K562 (cell line): ENCODE data around the gene TJP2. TPM values are rescaled to one million over a fixed set of nuclear protein-coding genes. Genes with fewer than 3 reads are reported as not detected.
A peak's percentile ranks its signal among the peaks of the same experiment; 100 is the strongest.

Source experiments
- ATAC-seq: fragments of 200-7000 bp; cut with Tn5 transposase; 3 replicates; pipeline ENCODE4 v1.9.1; 2020; ENCODE audit warnings: moderate library complexity
- BruUV-seq: library from RNA; stranded (reverse); fragments of 400-500 nt; replicated peaks from 2 replicates; lab custom pipeline; 2021; lab: Mats Ljungman, UMichigan
- CTCF ChIA-PET: fragments of 300-600 bp; formaldehyde crosslinking; extraction: SDS; loops from one replicate; lab custom pipeline; 2021; ENCODE audit warnings: low intra/inter-chr PET ratio; lab: Yijun Ruan, JAX
- POLR2A ChIA-PET: fragments of 300-600, 350-650 bp; sonication (Branson Sonifier 250); formaldehyde crosslinking; extraction: SDS; loops from one replicate; lab custom pipeline; 2021; ENCODE audit warnings: antibody characterized with exemption, inconsistent platforms; lab: Yijun Ruan, JAX
- DNase-seq, 4 experiments: peaks; one replicate each; pipeline versions ENCODE4 v3.0.0 to v3.0.0-alpha.2; 2011 to 2018; ENCODE audit warnings: low spot score in 3 of 4, mixed read lengths in 3 of 4; ENCODE audit errors: extremely low read depth in 1 of 4
- FAIRE-seq: peaks from 2 replicates; lab custom pipeline; 2011; peaks lifted over from hg19 to GRCh38; lab: Jason Lieb, UNC
- H2AFZ ChIP-seq: 2 replicates; pipeline ENCODE4 v1.6.0; 2011; ENCODE audit warnings: low read depth, low read length, control low read depth, inconsistent platforms
- H3K27ac ChIP-seq: fragments of 200-600 bp; 3 replicates; pipeline ENCODE4 v1.8.0; 2011; ENCODE audit warnings: low read depth, mild to moderate bottlenecking, control low read depth, inconsistent platforms, low read length, moderate library complexity, mixed read lengths; ENCODE audit errors: extremely low read depth
- H3K27me3 ChIP-seq, 2 experiments: fragments of 300-600 bp in 1 of 2; 2 replicates in 1 of 2; 3 replicates in 1 of 2; pipeline versions ENCODE4 v1.6.0 to v1.8.0; 2011; ENCODE audit warnings: inconsistent platforms in 2 of 2, low read length in 2 of 2, mild to moderate bottlenecking in 1 of 2, mixed read lengths in 1 of 2, moderate library complexity in 1 of 2; ENCODE audit not compliant: control insufficient read depth in 2 of 2, insufficient read depth in 2 of 2
- H3K36me3 ChIP-seq: fragments of 300-600 bp; 3 replicates; pipeline ENCODE4 v1.8.0; 2011; ENCODE audit warnings: mild to moderate bottlenecking, low read length, inconsistent platforms; ENCODE audit not compliant: control insufficient read depth, insufficient read depth
- H3K4me1 ChIP-seq, 2 experiments: fragments of 200-600 bp in 1 of 2; replicated peaks in 1 of 2; 2 replicates in 1 of 2; 3 replicates in 1 of 2; pipeline versions ENCODE4 v1.5.1 to v1.8.0; 2011; ENCODE audit warnings: inconsistent platforms in 2 of 2, low read length in 2 of 2, mild to moderate bottlenecking in 1 of 2, mixed read lengths in 1 of 2, moderate library complexity in 1 of 2; ENCODE audit not compliant: control insufficient read depth in 2 of 2, insufficient read depth in 2 of 2
- H3K4me2 ChIP-seq: 2 replicates; pipeline ENCODE4 v1.6.1; 2011; ENCODE audit warnings: low read length, control low read depth, inconsistent platforms, mixed read lengths; ENCODE audit not compliant: insufficient read depth
- H3K4me3 ChIP-seq: fragments of 200-600 bp; sonication (generic), shearing (Covaris generic); 2 replicates; pipeline ENCODE4 v1.5.1; 2016; ENCODE audit warnings: control low read depth, inconsistent platforms
- H3K79me2 ChIP-seq: fragments of 200-600 bp; 3 replicates; pipeline ENCODE4 v1.8.0; 2011; ENCODE audit warnings: low read length, inconsistent platforms; ENCODE audit not compliant: control insufficient read depth, insufficient read depth
- H3K9ac ChIP-seq, 2 experiments: 2 replicates each; pipeline versions ENCODE4 v1.6.0 to v1.6.1; 2011; ENCODE audit warnings: low read depth in 2 of 2, low read length in 2 of 2, control low read depth in 1 of 2, inconsistent platforms in 1 of 2, mild to moderate bottlenecking in 1 of 2, mixed read lengths in 1 of 2; ENCODE audit not compliant: insufficient read depth in 1 of 2
- H3K9me1 ChIP-seq: one replicate; pipeline ENCODE4 v1.6.0; 2011; ENCODE audit warnings: inconsistent platforms, mild to moderate bottlenecking, low read length, moderate library complexity; ENCODE audit not compliant: control insufficient read depth, insufficient read depth
- H3K9me3 ChIP-seq: replicated peaks from 2 replicates; pipeline ENCODE4 v1.5.1; 2011; ENCODE audit warnings: low read depth, low read length, inconsistent platforms; ENCODE audit not compliant: control insufficient read depth, insufficient read depth
- H4K20me1 ChIP-seq: replicated peaks from 2 replicates; pipeline ENCODE4 v1.6.1; 2011; ENCODE audit warnings: low read length, inconsistent platforms, mixed read lengths; ENCODE audit not compliant: control insufficient read depth, insufficient read depth
- CHD2 ChIP-seq: IDR thresholded peaks from 2 replicates; pipeline ENCODE4 v1.6.1; 2011; ENCODE audit warnings: low read depth, low read length
- ERF ChIP-seq: fragments of 450-650 bp; formaldehyde crosslinking; IDR thresholded peaks from 2 replicates; pipeline ENCODE4 v1.4.0; 2020; ENCODE audit warnings: mild to moderate bottlenecking, mixed read lengths
- GTF2E2 ChIP-seq: fragments of 200-800 bp; sonication (Bioruptor generic); IDR thresholded peaks from 2 replicates; pipeline ENCODE4 v1.6.1; 2016; ENCODE audit warnings: missing genetic modification characterization, missing compliant biosample characterization
- GTF2F1 ChIP-seq: IDR thresholded peaks from 2 replicates; pipeline ENCODE4 v1.6.1; 2011; ENCODE audit warnings: low read depth, low read length, improper control_type of control experiment
- MBD2 ChIP-seq: sonication (generic); IDR thresholded peaks from 2 replicates; pipeline ENCODE4 v1.6.1; 2016; ENCODE audit warnings: low read depth, borderline replicate concordance
- MCM5 ChIP-seq: fragments of 450-650 bp; IDR thresholded peaks from 2 replicates; pipeline ENCODE4 v1.6.1; 2016; ENCODE audit warnings: low read depth
- MTA3 ChIP-seq: fragments of 450-650 bp; formaldehyde crosslinking; IDR thresholded peaks from 2 replicates; pipeline ENCODE4 v1.6.1; 2017; ENCODE audit warnings: mild to moderate bottlenecking, borderline replicate concordance
- SMARCB1 ChIP-seq: IDR thresholded peaks from 2 replicates; pipeline ENCODE4 v1.6.1; 2011; ENCODE audit warnings: improper control_type of control experiment, low read depth; ENCODE audit not compliant: insufficient read length
- SNAPC5 ChIP-seq: fragments of 250-450 bp; sonication (Bioruptor Pico); IDR thresholded peaks from 2 replicates; pipeline ENCODE4 v1.8.0; 2021; ENCODE audit warnings: moderate library complexity, mild to moderate bottlenecking, inconsistent platforms
- SP1 ChIP-seq: sonication (generic); formaldehyde crosslinking; IDR thresholded peaks from 2 replicates; pipeline ENCODE4 v1.8.1; 2022; ENCODE audit warnings: mild to moderate bottlenecking, missing genetic modification reagents
- STAT6 ChIP-seq: sonication (generic); formaldehyde crosslinking; IDR thresholded peaks from 2 replicates; pipeline ENCODE4 v1.8.1; 2023; ENCODE audit warnings: mild to moderate bottlenecking, missing genetic modification reagents
- TAF9B ChIP-seq: fragments of 450-650 bp; IDR thresholded peaks from 2 replicates; pipeline ENCODE4 v1.6.1; 2018; ENCODE audit warnings: mild to moderate bottlenecking; ENCODE audit not compliant: partially characterized antibody
- TEAD2 ChIP-seq: fragments of 450-650 bp; IDR thresholded peaks from 2 replicates; pipeline ENCODE4 v1.6.1; 2016; ENCODE audit warnings: missing genetic modification characterization, control low read depth, missing compliant biosample characterization
- ZEB2 ChIP-seq: fragments of 450-650 bp; IDR thresholded peaks from 2 replicates; pipeline ENCODE4 v1.6.1; 2016
- ZNF212 ChIP-seq: fragments of 450-650 bp; formaldehyde crosslinking; IDR thresholded peaks from 2 replicates; pipeline ENCODE4 v1.4.0; 2020; ENCODE audit warnings: mild to moderate bottlenecking
- ZNF24 ChIP-seq: fragments of 450-650 bp; IDR thresholded peaks from 2 replicates; pipeline ENCODE4 v1.6.1; 2016
- ZNF57 ChIP-seq: fragments of 450-650 bp; formaldehyde crosslinking; IDR thresholded peaks from 2 replicates; pipeline ENCODE4 v1.4.0; 2020; ENCODE audit warnings: mild to moderate bottlenecking, moderate library complexity
- ZNF584 ChIP-seq: fragments of 200-800 bp; sonication (Bioruptor generic); IDR thresholded peaks from 2 replicates; pipeline ENCODE4 v1.6.1; 2016; ENCODE audit warnings: low read depth, mild to moderate bottlenecking, missing genetic modification characterization, missing compliant biosample characterization
- WGBS: fragments of 100-300 bp; shearing (Covaris generic); methylation state at CpG from one replicate; pipeline ENCODE4 v1.1.6; 2016; ENCODE audit warnings: low coverage, mixed read lengths; ENCODE audit not compliant: insufficient coverage; ENCODE audit errors: missing lambda C conversion rate; 5-methylcytosine and 5-hydroxymethylcytosine counted together
- in situ Hi-C: fragments of 300-500 bp; cut with MboI; formaldehyde crosslinking; loops from 4 replicates; pipeline ENCODE4 v1.15.0; 2018; ENCODE audit warnings: inconsistent platforms, mixed read lengths
- intact Hi-C: fragments of 100-400 bp; cut with micrococcal nuclease; formaldehyde crosslinking; loops from 2 replicates; pipeline ENCODE4 v1.14.2; 2022
- polyA plus RNA-seq, 8 experiments: library from polyadenylated mRNA; depleted of rRNA in 4 of 8; stranded (reverse) in 5 of 8; unstranded in 3 of 8; fragments of >200 nt; fragmentation: Nextera tagmentation in 2 of 8; fragmentation: Illumina TruSeq in 1 of 8; extraction: Ambion mirVana in 2 of 8; extraction: Trizol in 1 of 8; gene quantifications; 2 replicates each; pipeline versions ENCODE4 v1.2.1 to v1.2.3, GENCODE V29; 2011 to 2014; ENCODE audit warnings: inconsistent platforms in 1 of 8, missing spikeins in 1 of 8
- total RNA-seq, 7 experiments: library from RNA; depleted of rRNA in 6 of 7; stranded (reverse); fragments of >200 nt in 6 of 7; fragmentation: Illumina TruSeq in 2 of 7; extraction: Trizol in 2 of 7; gene quantifications; 2 replicates each; pipeline versions ENCODE4 v1.2.1 to v1.2.3, GENCODE V29; 2011 to 2021; ENCODE audit warnings: low replicate concordance in 1 of 7
- TF ChIP-seq, protein P1 (sequence below): fragments of 250-450 bp; sonication (Bioruptor Pico); IDR thresholded peaks from 2 replicates; pipeline ENCODE4 v1.9.0; 2021; ENCODE audit warnings: mild to moderate bottlenecking, inconsistent platforms
- TF ChIP-seq, protein P2 (sequence below): fragments of 450-650 bp; conservative IDR thresholded peaks from 2 replicates; pipeline ENCODE4 v1.6.1; 2016; ENCODE audit warnings: missing genetic modification characterization, low read depth, mild to moderate bottlenecking, missing compliant biosample characterization, moderate library complexity

The TJP2 gene
- total and polyA plus RNA-seq, 9 of the 15 experiments (the other 6 are each of a cell fraction or from before 2014, with no cell fraction given): 4.0 to 24.1 (median 16.8) TPM

GRCh38 chr9:69188975-69189374 lies 14.9 kb downstream of the TJP2 start:
- Histone ChIP-seq H2AFZ (no peak overlapping the region), H3K9ac (no peak overlapping the region), H3K27me3 (no peaks in the 10 kb centered on the region), H3K27ac (no peak overlapping the region; the same call in 2 of the 3 replicates), H3K4me1 (peaks cover 12 to 46% of the 10 kb centered on the region in 2 experiments), H4K20me1 (no peaks in the 10 kb centered on the region), H3K9me1 (no peaks in the 10 kb centered on the region), H3K4me2 (peak overlapping the region; percentile 26), H3K36me3 (no peaks in the 10 kb centered on the region; the same call in 2 of the 3 replicates), H3K4me3 (no peak overlapping the region), H3K79me2 (peaks cover 50% of the 10 kb centered on the region), H3K9me3 (no peaks in the 10 kb centered on the region)
- in situ Hi-C loops (no loop called here), intact Hi-C loops (no loop called here)
- 0% methylated on average over 2 of the region's 2 CpGs for WGBS
- peak; percentile 80 for FAIRE-seq
- DNase-seq: peak; percentile 41 to 77 (median 58)
- POLR2A ChIA-PET: no interaction called here
- BruUV-seq: no TSS peak
- CTCF ChIA-PET: no interaction called here
- peak; percentile 16; the same call in 2 of the 3 replicates for ATAC-seq
- TF ChIP-seq SNAPC5 (CRISPR knock-in tag): no peak
- no peak for TF ChIP-seq ERF (CRISPR knock-in tag)
- TF ChIP-seq CHD2: no peak
- TF ChIP-seq, protein P1, sequence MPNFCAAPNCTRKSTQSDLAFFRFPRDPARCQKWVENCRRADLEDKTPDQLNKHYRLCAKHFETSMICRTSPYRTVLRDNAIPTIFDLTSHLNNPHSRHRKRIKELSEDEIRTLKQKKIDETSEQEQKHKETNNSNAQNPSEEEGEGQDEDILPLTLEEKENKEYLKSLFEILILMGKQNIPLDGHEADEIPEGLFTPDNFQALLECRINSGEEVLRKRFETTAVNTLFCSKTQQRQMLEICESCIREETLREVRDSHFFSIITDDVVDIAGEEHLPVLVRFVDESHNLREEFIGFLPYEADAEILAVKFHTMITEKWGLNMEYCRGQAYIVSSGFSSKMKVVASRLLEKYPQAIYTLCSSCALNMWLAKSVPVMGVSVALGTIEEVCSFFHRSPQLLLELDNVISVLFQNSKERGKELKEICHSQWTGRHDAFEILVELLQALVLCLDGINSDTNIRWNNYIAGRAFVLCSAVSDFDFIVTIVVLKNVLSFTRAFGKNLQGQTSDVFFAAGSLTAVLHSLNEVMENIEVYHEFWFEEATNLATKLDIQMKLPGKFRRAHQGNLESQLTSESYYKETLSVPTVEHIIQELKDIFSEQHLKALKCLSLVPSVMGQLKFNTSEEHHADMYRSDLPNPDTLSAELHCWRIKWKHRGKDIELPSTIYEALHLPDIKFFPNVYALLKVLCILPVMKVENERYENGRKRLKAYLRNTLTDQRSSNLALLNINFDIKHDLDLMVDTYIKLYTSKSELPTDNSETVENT (CRISPR knock-in tag): no peak
- no peak for TF ChIP-seq ZNF584 (CRISPR knock-in tag)
- TF ChIP-seq ZNF212 (CRISPR knock-in tag): no peak
- no peak for TF ChIP-seq ZNF57 (CRISPR knock-in tag)
- TF ChIP-seq MBD2: 0 out of 2 replicates have a peak, but pooled peaks have one; percentile 23
- TF ChIP-seq SP1 (CRISPR knock-in tag): no peak
- TF ChIP-seq SMARCB1: no peak
- TF ChIP-seq ZEB2: 0 out of 2 replicates have a peak, but pooled peaks have one; percentile 33
- TF ChIP-seq ZNF24: no peak; the same call in 1 of the 2 replicates
- TF ChIP-seq MTA3: no peak
- no peak for TF ChIP-seq GTF2E2 (tag)
- TF ChIP-seq GTF2F1: no peak
- TF ChIP-seq, protein P2, sequence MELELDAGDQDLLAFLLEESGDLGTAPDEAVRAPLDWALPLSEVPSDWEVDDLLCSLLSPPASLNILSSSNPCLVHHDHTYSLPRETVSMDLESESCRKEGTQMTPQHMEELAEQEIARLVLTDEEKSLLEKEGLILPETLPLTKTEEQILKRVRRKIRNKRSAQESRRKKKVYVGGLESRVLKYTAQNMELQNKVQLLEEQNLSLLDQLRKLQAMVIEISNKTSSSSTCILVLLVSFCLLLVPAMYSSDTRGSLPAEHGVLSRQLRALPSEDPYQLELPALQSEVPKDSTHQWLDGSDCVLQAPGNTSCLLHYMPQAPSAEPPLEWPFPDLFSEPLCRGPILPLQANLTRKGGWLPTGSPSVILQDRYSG (tag): no peak
- TF ChIP-seq MCM5: no peak
- no peak for TF ChIP-seq TAF9B
- no peak for TF ChIP-seq STAT6 (CRISPR knock-in tag)
- TF ChIP-seq TEAD2: no peak
